H1 (cell line): Measurements from ENCODE around the gene C14orf93. TPM values are rescaled to one million over a fixed set of nuclear protein-coding genes. Genes with fewer than 3 reads are reported as not detected.

Experiments used
- CTCF ChIA-PET: fragments of 300-600 bp; sonication (Branson Sonifier 250); formaldehyde crosslinking; loops from one replicate; lab custom pipeline; 2021; ENCODE audit not compliant: partially characterized antibody; lab: Charles Lee
- POLR2A ChIA-PET: fragments of 300-600 bp; sonication (Branson Sonifier 250); formaldehyde crosslinking; loops from one replicate; lab custom pipeline; 2021; ENCODE audit warnings: inconsistent platforms; ENCODE audit not compliant: partially characterized antibody; lab: Charles Lee
- DNase-seq, 2 experiments: peaks; one replicate each; pipeline versions ENCODE4 v3.0.0 to v3.0.0-alpha.2; 2010 to 2022; ENCODE audit warnings: low spot score in 2 of 2, low read depth in 1 of 2, mixed read lengths in 1 of 2
- FAIRE-seq: peaks from 2 replicates; lab custom pipeline; 2011; peaks lifted over from hg19 to GRCh38; lab: Jason Lieb, UNC
- H2AFZ ChIP-seq: 2 replicates; pipeline ENCODE4 v1.8.1; 2012; ENCODE audit warnings: low read length, inconsistent platforms
- H2AK5ac ChIP-seq: 2 replicates; pipeline ENCODE4 v1.6.1; 2013; ENCODE audit warnings: low read depth, low read length
- H2BK120ac ChIP-seq: replicated peaks from 2 replicates; pipeline ENCODE3; 2013; ENCODE audit warnings: low read depth, low read length, inconsistent platforms
- H2BK12ac ChIP-seq: 2 replicates; pipeline ENCODE4 v1.6.1; 2013; ENCODE audit warnings: low read depth, low read length
- H2BK15ac ChIP-seq: 2 replicates; pipeline ENCODE4 v1.6.1; 2013; ENCODE audit warnings: low read length
- H2BK20ac ChIP-seq: 2 replicates; pipeline ENCODE4 v1.6.1; 2013; ENCODE audit warnings: low read length
- H2BK5ac ChIP-seq: 2 replicates; pipeline ENCODE4 v1.6.1; 2013; ENCODE audit warnings: low read depth, low read length
- H3K14ac ChIP-seq: 2 replicates; pipeline ENCODE4 v1.6.1; 2013; ENCODE audit warnings: inconsistent platforms; ENCODE audit not compliant: insufficient read length
- H3K18ac ChIP-seq: 2 replicates; pipeline ENCODE4 v1.6.1; 2013; ENCODE audit warnings: low read length; ENCODE audit errors: extremely low read depth
- H3K23ac ChIP-seq: 2 replicates; pipeline ENCODE4 v1.6.1; 2013; ENCODE audit warnings: inconsistent platforms; ENCODE audit not compliant: insufficient read length
- H3K23me2 ChIP-seq: 2 replicates; pipeline ENCODE4 v1.6.1; 2013; ENCODE audit warnings: low read depth, low read length
- H3K27ac ChIP-seq: 2 replicates; pipeline ENCODE4 v1.6.1; 2011; ENCODE audit warnings: low read depth, low read length, inconsistent platforms
- H3K27me3 ChIP-seq, 4 experiments: replicated peaks in 1 of 4; 1 replicate in 1 of 4; 2 replicates in 3 of 4; pipeline versions ENCODE4 v1.6.1 to v1.8.1; 2011 to 2013; ENCODE audit warnings: low read length in 3 of 4, mild to moderate bottlenecking in 3 of 4, inconsistent platforms in 2 of 4, mixed read lengths in 2 of 4, moderate library complexity in 1 of 4; ENCODE audit not compliant: control insufficient read depth in 3 of 4, insufficient read depth in 3 of 4; ENCODE audit errors: extremely low read depth in 1 of 4
- H3K36me3 ChIP-seq, 4 experiments: 2 replicates each; pipeline versions ENCODE4 v1.6.1 to v1.8.1; 2011 to 2013; ENCODE audit warnings: mild to moderate bottlenecking in 4 of 4, low read length in 3 of 4, moderate library complexity in 2 of 4, control low read depth in 1 of 4, inconsistent platforms in 1 of 4; ENCODE audit not compliant: insufficient read depth in 4 of 4, control insufficient read depth in 2 of 4
- H3K4ac ChIP-seq: replicated peaks from 2 replicates; pipeline ENCODE3; 2013; ENCODE audit warnings: low read length, low read depth, mixed read lengths, inconsistent platforms; ENCODE audit not compliant: insufficient read length
- H3K4me1 ChIP-seq, 4 experiments: replicated peaks in 1 of 4; 1 replicate in 1 of 4; 2 replicates in 3 of 4; pipeline versions ENCODE4 v1.6.1 to v1.8.1; 2011 to 2013; ENCODE audit warnings: low read length in 3 of 4, inconsistent platforms in 2 of 4, mixed read lengths in 1 of 4; ENCODE audit not compliant: insufficient read depth in 4 of 4, control insufficient read depth in 3 of 4
- H3K4me2 ChIP-seq, 2 experiments: 2 replicates each; pipeline versions ENCODE4 v1.6.1 to v1.8.1; 2011 to 2013; ENCODE audit warnings: low read depth in 2 of 2, low read length in 2 of 2, control low read depth in 1 of 2, inconsistent platforms in 1 of 2, mild to moderate bottlenecking in 1 of 2; ENCODE audit not compliant: insufficient read depth in 1 of 2
- H3K4me3 ChIP-seq, 4 experiments: fragments of 200-600, 300-600 bp in 1 of 4; sonication (generic), shearing (Covaris generic), sonication (Bioruptor Twin) in 1 of 4; 2 replicates each; pipeline versions ENCODE4 v1.5.1 to v1.8.1; 2011 to 2016; ENCODE audit warnings: low read length in 4 of 4, low read depth in 3 of 4, control low read depth in 2 of 4, inconsistent platforms in 2 of 4, mild to moderate bottlenecking in 2 of 4, mixed read lengths in 1 of 4, moderate library complexity in 1 of 4; ENCODE audit not compliant: insufficient read depth in 2 of 4; ENCODE audit errors: extremely low read depth in 1 of 4
- H3K56ac ChIP-seq: replicated peaks from 2 replicates; pipeline ENCODE3; 2013; ENCODE audit warnings: low read depth, mild to moderate bottlenecking, mixed read lengths, low read length, inconsistent platforms; ENCODE audit not compliant: insufficient read length
- H3K79me1 ChIP-seq: 2 replicates; pipeline ENCODE4 v1.6.1; 2013; ENCODE audit warnings: low read depth, low read length, control low read depth
- H3K79me2 ChIP-seq, 2 experiments: 2 replicates each; pipeline versions ENCODE4 v1.6.1 to v1.8.1; 2012 to 2013; ENCODE audit warnings: low read length in 2 of 2, mild to moderate bottlenecking in 2 of 2, inconsistent platforms in 1 of 2; ENCODE audit not compliant: insufficient read depth in 2 of 2, control insufficient read depth in 1 of 2
- H3K9ac ChIP-seq, 4 experiments: replicated peaks in 1 of 4; 1 replicate in 1 of 4; 2 replicates in 3 of 4; pipeline versions ENCODE4 v1.6.1 to v1.8.1; 2011 to 2013; ENCODE audit warnings: low read depth in 3 of 4, low read length in 3 of 4, control low read depth in 2 of 4, mild to moderate bottlenecking in 2 of 4, moderate library complexity in 2 of 4, inconsistent platforms in 1 of 4; ENCODE audit errors: extremely low read depth in 1 of 4
- H3K9me3 ChIP-seq, 2 experiments: 2 replicates each; pipeline versions ENCODE4 v1.6.1 to v1.8.1; 2012 to 2013; ENCODE audit warnings: mild to moderate bottlenecking in 2 of 2, moderate library complexity in 2 of 2, control low read depth in 1 of 2, inconsistent platforms in 1 of 2, low read depth in 1 of 2, low read length in 1 of 2, mixed read lengths in 1 of 2; ENCODE audit not compliant: insufficient read depth in 2 of 2
- H4K20me1 ChIP-seq, 2 experiments: replicated peaks in 1 of 2; 2 replicates each; pipeline versions ENCODE3 to v1.8.1; 2011 to 2013; ENCODE audit warnings: inconsistent platforms in 2 of 2, low read length in 2 of 2, mild to moderate bottlenecking in 1 of 2; ENCODE audit not compliant: insufficient read depth in 2 of 2, control insufficient read depth in 1 of 2
- H4K5ac ChIP-seq: 2 replicates; pipeline ENCODE4 v1.6.1; 2013; ENCODE audit warnings: low read length, low read depth, mixed read lengths, inconsistent platforms; ENCODE audit not compliant: insufficient read length
- H4K8ac ChIP-seq: 2 replicates; pipeline ENCODE4 v1.8.0; 2013; ENCODE audit warnings: mild to moderate bottlenecking, moderate library complexity, low read length, inconsistent platforms; ENCODE audit not compliant: insufficient read depth; ENCODE audit errors: extremely low read depth
- H4K91ac ChIP-seq: replicated peaks from 2 replicates; pipeline ENCODE3; 2013; ENCODE audit warnings: low read length, mixed read lengths, inconsistent platforms; ENCODE audit not compliant: insufficient read length
- BCL11A ChIP-seq, 2 experiments: IDR thresholded peaks; one replicate each; pipeline ENCODE4 v1.6.1; 2011; ENCODE audit warnings: low read depth in 2 of 2, low read length in 2 of 2, mild to moderate bottlenecking in 2 of 2
- BRCA1 ChIP-seq: IDR thresholded peaks from 2 replicates; pipeline ENCODE4 v1.6.1; 2012; ENCODE audit warnings: low read depth, low read length, improper control_type of control experiment
- CBX8 ChIP-seq: fragments of 300-800, 300-1000 bp; sonication (generic); IDR thresholded peaks from 2 replicates; pipeline ENCODE4 v1.7.1; 2016; ENCODE audit warnings: low read depth, low read length, borderline replicate concordance
- CHD2 ChIP-seq: IDR thresholded peaks from 2 replicates; pipeline ENCODE4 v1.6.1; 2012; ENCODE audit warnings: low read length, improper control_type of control experiment
- JUN ChIP-seq: IDR thresholded peaks from 2 replicates; pipeline ENCODE4 v1.6.1; 2011; ENCODE audit warnings: low read depth, mild to moderate bottlenecking, improper control_type of control experiment, low read length
- SUZ12 ChIP-seq: fragments of 200-600 bp; sonication (generic); IDR thresholded peaks from 2 replicates; pipeline ENCODE4 v1.6.1; 2012; ENCODE audit warnings: mild to moderate bottlenecking, inconsistent platforms, low read length, moderate library complexity, mixed read lengths
- WGBS, 2 experiments: shearing (Covaris generic) in 1 of 2; methylation state at CpG; one replicate each; pipeline versions ENCODE4 v1.1.6 to v1.1.7; 2013 to 2015; ENCODE audit warnings: low lambda C conversion rate in 2 of 2, mixed read lengths in 2 of 2, inconsistent platforms in 1 of 2, low coverage in 1 of 2, missing lambda C conversion rate in 1 of 2; ENCODE audit not compliant: insufficient replicate concordance in 2 of 2, insufficient coverage in 1 of 2, insufficient read length in 1 of 2; ENCODE audit errors: extremely low coverage in 1 of 2, missing lambda C conversion rate in 1 of 2; 5-methylcytosine and 5-hydroxymethylcytosine counted together
- polyA plus RNA-seq, 7 experiments: library from polyadenylated mRNA; depleted of rRNA in 3 of 7; stranded (reverse) in 5 of 7; unstranded in 2 of 7; fragments of >200 nt in 5 of 7; fragments of 200-250 nt in 2 of 7; gene quantifications; 1 replicate in 5 of 7; 2 replicates in 1 of 7; 4 replicates in 1 of 7; pipeline versions ENCODE4 v1.2.1 to v1.2.3, GENCODE V29; 2011 to 2013; ENCODE audit warnings: missing spikeins in 2 of 7, mixed read lengths in 2 of 7
- total RNA-seq: library from RNA; stranded (reverse); fragmentation: NEBNext Ultra II Directional; extraction: Animal tissue kit (Norgen Biotek cat#: 25700); gene quantifications from 2 replicates; pipeline ENCODE4 v1.2.1, GENCODE V29; 2021
- TF ChIP-seq, protein P1 (sequence below), 3 experiments: IDR thresholded peaks; 1 replicate in 2 of 3; 2 replicates in 1 of 3; pipeline versions ENCODE4 v1.5.1 to v1.6.1; 2011; ENCODE audit warnings: low read length in 3 of 3, mild to moderate bottlenecking in 3 of 3, inconsistent platforms in 2 of 3, low read depth in 1 of 3, moderate library complexity in 1 of 3; ENCODE audit not compliant: insufficient read depth in 1 of 3; ENCODE audit errors: control extremely low read depth in 1 of 3

The C14orf93 gene
- total and polyA plus RNA-seq, 2 of the 8 experiments (the other 6 are each of a cell fraction or from before 2014, with no cell fraction given): 7.8 to 8.2 TPM

DNA sequence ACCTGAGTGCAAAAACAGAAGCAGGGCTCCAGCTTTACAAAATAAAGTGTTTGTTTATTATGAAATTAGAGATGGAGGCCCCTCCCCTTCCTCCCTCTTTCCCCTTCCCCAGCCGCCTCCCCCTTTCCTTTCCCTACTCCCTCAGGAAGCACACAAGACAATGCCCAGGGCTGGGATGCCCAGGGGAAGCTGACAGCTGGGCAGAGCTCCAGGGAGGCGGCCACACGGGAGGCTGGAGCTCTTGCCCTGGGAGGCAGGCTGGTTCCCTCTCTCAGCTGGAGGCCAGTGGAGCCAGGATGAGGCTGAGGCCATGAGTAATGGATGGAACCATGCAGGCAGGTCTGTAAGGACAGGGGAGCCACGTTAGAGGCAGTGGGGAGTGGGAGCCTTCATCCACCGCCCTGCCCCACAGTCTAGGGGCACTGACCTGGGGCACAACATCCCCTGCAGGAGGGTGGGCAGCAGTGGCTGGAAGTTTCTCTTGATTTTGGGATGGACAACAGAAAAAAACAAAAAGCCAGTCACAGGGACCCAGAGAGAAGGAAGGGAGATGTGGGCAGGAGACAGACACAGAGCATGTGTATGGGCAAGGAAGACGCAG is 37.2 kb upstream of the C14orf93 start:
- no peak for DNase-seq
- Histone ChIP-seq H3K36me3 (peaks cover 0 to 10% (median 3%) of the 10 kb centered on the region in 4 experiments; a peak in 5 of 8 replicates), H3K79me1 (no peaks in the 10 kb centered on the region; the same call in 1 of the 2 replicates), H3K56ac (no peak overlapping the region), H4K5ac (no peak overlapping the region), H4K20me1 (no peaks in the 10 kb centered on the region), H2BK120ac (no peak overlapping the region), H3K9me3 (no peaks in the 10 kb centered on the region), H2BK5ac (0 out of 2 replicates have a peak overlapping the region, but pooled peaks have one; percentile 39), H3K79me2 (no peaks in the 10 kb centered on the region), H3K9ac (no peak overlapping the region), H3K27ac (no peak overlapping the region), H2AK5ac (no peak overlapping the region), H3K23ac (no peak overlapping the region), H3K4me1 (peaks cover 0 to 7% (median 0%) of the 10 kb centered on the region in 4 experiments; a peak in 1 of 7 replicates), H3K4ac (no peak overlapping the region), H4K8ac (peak overlapping the region; percentile 53; the same call in 1 of the 2 replicates), H3K18ac (no peak overlapping the region), H3K23me2 (no peaks in the 10 kb centered on the region), H2BK15ac (no peak overlapping the region), H2AFZ (no peak overlapping the region)
- POLR2A ChIA-PET: interaction anchor here (0.8 to 2.4 kb wide), 7 partner anchors 10 to 66 kb away, joined by 3 to 13 read pairs (median 4); partner anchors contain the start of genes ACIN1 and C14orf119
- CTCF ChIA-PET: interaction anchor here (0.6 to 29.2 kb wide), 7 partner anchors 9 to 117 kb away, joined by 3 to 785 read pairs (median 5); partner anchors contain the start of gene AJUBA
- no peak for FAIRE-seq
- TF ChIP-seq CHD2 (no peak), SUZ12 (no peak), JUN (no peak), CBX8 (no peak), BRCA1 (no peak), BCL11A (IDR thresholded peaks at IDR 0.05; ENCODE audit: low read depth in 2 of 2, low read length in 2 of 2) (no peak)
- TF ChIP-seq, protein P1, sequence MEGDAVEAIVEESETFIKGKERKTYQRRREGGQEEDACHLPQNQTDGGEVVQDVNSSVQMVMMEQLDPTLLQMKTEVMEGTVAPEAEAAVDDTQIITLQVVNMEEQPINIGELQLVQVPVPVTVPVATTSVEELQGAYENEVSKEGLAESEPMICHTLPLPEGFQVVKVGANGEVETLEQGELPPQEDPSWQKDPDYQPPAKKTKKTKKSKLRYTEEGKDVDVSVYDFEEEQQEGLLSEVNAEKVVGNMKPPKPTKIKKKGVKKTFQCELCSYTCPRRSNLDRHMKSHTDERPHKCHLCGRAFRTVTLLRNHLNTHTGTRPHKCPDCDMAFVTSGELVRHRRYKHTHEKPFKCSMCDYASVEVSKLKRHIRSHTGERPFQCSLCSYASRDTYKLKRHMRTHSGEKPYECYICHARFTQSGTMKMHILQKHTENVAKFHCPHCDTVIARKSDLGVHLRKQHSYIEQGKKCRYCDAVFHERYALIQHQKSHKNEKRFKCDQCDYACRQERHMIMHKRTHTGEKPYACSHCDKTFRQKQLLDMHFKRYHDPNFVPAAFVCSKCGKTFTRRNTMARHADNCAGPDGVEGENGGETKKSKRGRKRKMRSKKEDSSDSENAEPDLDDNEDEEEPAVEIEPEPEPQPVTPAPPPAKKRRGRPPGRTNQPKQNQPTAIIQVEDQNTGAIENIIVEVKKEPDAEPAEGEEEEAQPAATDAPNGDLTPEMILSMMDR (IDR thresholded peaks at IDR 0.05; ENCODE audit: control extremely low read depth in 1 of 3, insufficient read depth in 1 of 3, low read depth in 1 of 3, low read length in 3 of 3): no peak
- TF ChIP-seq, all 59 proteins: peak for 0
- H4K91ac ChIP-seq: no peak overlapping the region
- H3K4me3 ChIP-seq: no peak overlapping the region
- no peak overlapping the region for H2BK20ac ChIP-seq
- WGBS, 2 experiments: 66% methylated on average over 5 of the region's 6 CpGs; no CpG with 5 or more reads in 1 of the 2 experiments
- H3K4me2 ChIP-seq: no peak overlapping the region
- H2BK12ac ChIP-seq: no peak overlapping the region
- H3K14ac ChIP-seq: no peak overlapping the region
- H3K27me3 ChIP-seq: no peaks in the 10 kb centered on the region
